DOHH2 (cell line): Measurements from ENCODE around the gene LRRFIP2.

ENCODE experiments used
- EZH2phosphoT487 ChIP-seq: fragments of 200-600 bp; sonication (generic); IDR thresholded peaks from 2 replicates; pipeline ENCODE4 v1.6.1; 2017; ENCODE audit warnings: borderline replicate concordance, mild to moderate bottlenecking, antibody characterized with exemption, low read length, moderate library complexity, mixed read lengths
- TF ChIP-seq, protein P1 (sequence below): fragments of 200-600 bp; sonication (generic); IDR thresholded peaks from one replicate; pipeline ENCODE4 v1.5.1; 2014; ENCODE audit warnings: antibody characterized with exemption, mild to moderate bottlenecking, low read depth, low read length; ENCODE audit not compliant: poor library complexity, severe bottlenecking

DNA sequence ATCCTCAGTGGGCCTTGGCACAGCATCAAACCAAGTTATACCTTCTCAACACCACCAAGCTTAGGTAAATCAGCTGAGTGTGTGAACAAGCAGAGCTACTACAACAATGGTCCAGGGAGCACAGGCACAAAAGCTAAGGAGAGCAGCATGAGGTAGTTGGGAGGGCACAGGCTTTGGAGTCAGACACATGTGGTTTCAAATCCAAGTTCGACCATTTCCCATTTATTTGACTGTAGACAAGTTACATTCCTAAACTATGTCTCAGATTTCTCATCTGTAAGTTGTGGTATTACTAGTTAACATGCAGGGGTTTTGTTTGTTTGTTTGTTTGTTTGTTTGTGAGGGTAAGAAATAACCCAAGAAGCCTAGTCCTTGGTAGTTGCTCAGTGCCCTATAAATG is 134.2 kb downstream of the LRRFIP2 start:
- TF ChIP-seq, protein P1, sequence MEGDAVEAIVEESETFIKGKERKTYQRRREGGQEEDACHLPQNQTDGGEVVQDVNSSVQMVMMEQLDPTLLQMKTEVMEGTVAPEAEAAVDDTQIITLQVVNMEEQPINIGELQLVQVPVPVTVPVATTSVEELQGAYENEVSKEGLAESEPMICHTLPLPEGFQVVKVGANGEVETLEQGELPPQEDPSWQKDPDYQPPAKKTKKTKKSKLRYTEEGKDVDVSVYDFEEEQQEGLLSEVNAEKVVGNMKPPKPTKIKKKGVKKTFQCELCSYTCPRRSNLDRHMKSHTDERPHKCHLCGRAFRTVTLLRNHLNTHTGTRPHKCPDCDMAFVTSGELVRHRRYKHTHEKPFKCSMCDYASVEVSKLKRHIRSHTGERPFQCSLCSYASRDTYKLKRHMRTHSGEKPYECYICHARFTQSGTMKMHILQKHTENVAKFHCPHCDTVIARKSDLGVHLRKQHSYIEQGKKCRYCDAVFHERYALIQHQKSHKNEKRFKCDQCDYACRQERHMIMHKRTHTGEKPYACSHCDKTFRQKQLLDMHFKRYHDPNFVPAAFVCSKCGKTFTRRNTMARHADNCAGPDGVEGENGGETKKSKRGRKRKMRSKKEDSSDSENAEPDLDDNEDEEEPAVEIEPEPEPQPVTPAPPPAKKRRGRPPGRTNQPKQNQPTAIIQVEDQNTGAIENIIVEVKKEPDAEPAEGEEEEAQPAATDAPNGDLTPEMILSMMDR, result no peak
- no peak for TF ChIP-seq EZH2phosphoT487
